HL-60 (cell line): ENCODE measurements around the gene PBXIP1.

Source experiments
- CTCF ChIP-seq: IDR thresholded peaks from one replicate; pipeline ENCODE4 v1.5.1; 2011; ENCODE audit warnings: low read length, control low read depth, inconsistent platforms; ENCODE audit not compliant: insufficient read depth
- POLR2AphosphoS5 ChIP-seq: IDR thresholded peaks from 2 replicates; pipeline ENCODE4 v1.6.1; 2012; ENCODE audit warnings: low read depth

GRCh38 chr1:154983776-154984466 is 28.0 kb upstream of the PBXIP1 start:
- TF ChIP-seq CTCF, result no peak
- TF ChIP-seq POLR2AphosphoS5, result no peak
